Measurements from ENCODE around the gene OBSCN.

Gene OBSCN

DNA sequence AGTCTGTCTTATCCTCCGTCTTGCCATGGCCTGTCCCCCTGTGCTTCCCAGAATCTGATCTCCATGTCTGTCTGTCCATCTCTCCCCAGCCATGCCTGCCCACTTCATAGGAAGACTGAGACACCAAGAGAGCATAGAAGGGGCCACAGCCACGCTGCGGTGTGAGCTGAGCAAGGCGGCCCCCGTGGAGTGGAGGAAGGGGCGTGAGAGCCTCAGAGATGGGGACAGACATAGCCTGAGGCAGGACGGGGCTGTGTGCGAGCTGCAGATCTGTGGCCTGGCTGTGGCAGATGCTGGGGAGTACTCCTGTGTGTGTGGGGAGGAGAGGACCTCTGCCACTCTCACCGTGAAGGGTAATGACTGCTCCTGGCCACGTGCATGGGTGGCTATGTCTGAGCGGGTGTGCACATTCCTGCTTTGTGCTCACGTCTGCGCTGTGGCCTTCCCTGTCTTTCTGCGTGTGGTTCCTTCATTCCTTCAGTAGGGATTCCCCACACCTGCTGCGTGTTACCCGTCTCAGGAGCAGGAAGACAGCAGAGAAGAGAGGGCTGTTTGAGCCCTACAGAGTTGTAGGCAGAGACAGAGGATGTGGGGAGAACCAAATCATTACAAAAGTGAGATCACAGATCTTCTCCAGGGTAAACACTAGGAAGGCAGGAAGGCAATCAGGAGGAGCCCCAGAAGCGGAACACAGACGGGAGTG is 80.8 kb downstream of the OBSCN start:
- DNase-seq (ENCODE audit: low read depth in 1 of 2, low spot score in 1 of 2) = no peak

GRCh38 chr1:228289239-228289849 is 81.5 kb downstream of the OBSCN start:
- no peak for DNase-seq (ENCODE audit: low read depth in 1 of 2, low spot score in 1 of 2)

- DNase-seq (ENCODE audit: low read depth in 1 of 2, low spot score in 1 of 2) = no peak
These were observed 82.4 kb downstream of the OBSCN start for GRCh38 chr1:228289996-228290881.

DNA sequence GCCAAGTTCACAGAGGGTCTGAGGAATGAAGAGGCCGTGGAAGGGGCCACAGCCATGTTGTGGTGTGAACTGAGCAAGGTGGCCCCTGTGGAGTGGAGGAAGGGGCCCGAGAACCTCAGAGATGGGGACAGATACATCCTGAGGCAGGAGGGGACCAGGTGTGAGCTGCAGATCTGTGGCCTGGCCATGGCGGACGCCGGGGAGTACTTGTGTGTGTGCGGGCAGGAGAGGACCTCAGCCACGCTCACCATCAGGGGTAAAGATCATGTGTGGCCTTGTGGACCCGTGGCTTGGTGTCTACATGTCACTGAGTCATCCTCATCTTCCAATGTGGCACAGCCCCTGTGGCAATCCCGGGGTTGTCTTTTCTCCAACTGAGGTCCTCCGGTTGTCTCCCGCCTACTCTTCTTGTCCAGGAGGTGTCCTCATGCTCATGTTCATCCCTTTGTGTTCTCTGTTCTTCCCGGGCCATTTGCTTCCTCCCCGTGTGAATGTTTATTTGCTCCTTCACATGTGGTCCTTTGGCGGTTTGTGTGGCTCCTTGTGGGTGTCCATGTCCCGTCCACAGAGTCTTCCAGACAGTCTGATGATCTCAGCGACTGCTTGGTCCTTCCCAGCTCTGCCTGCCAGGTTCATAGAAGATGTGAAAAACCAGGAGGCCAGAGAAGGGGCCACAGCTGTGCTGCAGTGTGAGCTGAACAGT is 84.2 kb downstream of the OBSCN start:
- no peak for DNase-seq (ENCODE audit: low read depth in 1 of 2, low spot score in 1 of 2)

DNA sequence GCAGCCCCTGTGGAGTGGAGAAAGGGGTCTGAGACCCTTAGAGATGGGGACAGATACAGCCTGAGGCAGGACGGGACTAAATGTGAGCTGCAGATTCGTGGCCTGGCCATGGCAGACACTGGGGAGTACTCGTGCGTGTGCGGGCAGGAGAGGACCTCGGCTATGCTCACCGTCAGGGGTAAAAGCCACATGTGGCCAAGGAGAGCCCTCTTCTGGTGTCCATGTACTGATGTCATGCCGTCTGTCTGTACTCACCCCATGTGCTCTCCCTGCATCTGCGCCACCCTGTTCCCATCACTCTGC is 84.7 kb downstream of the OBSCN start:
- no peak for DNase-seq (ENCODE audit: low read depth in 1 of 2, low spot score in 1 of 2)

DNA sequence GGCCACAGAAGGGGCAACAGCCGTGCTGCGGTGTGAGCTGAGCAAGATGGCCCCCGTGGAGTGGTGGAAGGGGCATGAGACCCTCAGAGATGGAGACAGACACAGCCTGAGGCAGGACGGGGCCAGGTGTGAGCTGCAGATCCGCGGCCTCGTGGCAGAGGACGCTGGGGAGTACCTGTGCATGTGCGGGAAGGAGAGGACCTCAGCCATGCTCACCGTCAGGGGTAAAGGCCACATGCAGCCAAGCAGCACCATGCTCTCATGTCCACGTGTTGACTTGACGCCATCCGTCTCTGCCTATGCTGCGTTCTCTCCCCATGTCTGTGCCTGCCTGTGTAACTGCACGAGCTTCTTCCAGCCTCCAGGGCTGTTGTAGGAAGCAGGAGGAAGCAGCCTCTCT is 85.5 kb downstream of the OBSCN start:
- no peak for DNase-seq (ENCODE audit: low read depth in 1 of 2, low spot score in 1 of 2)

DNA sequence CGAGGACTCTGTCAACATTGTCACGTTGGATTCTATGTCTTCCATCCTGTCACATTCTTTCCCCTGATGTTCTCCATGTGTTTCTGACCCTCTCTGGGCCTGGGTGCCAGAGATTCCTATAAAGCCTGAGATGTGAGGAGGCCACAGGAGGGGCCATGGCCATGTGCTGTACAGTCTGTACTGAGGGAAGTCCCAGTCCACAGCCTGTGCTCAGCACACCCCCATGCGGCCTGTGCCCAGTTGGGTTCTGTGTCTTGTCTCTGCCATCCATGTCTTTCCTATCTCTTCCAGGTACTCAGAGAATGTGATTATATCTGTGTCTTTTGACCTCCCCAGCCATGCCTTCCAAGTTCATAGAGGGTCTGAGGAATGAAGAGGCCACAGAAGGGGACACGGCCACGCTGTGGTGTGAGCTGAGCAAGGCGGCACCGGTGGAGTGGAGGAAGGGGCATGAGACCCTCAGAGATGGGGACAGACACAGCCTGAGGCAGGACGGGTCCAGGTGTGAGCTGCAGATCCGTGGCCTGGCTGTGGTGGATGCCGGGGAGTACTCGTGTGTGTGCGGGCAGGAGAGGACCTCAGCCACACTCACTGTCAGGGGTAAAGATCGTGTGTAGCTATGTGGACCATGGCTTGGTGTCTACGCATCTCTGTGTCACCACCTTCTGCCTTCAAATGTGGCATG is 86.1 kb downstream of the OBSCN start:
- DNase-seq (ENCODE audit: low read depth in 1 of 2, low spot score in 1 of 2) = no peak

DNA sequence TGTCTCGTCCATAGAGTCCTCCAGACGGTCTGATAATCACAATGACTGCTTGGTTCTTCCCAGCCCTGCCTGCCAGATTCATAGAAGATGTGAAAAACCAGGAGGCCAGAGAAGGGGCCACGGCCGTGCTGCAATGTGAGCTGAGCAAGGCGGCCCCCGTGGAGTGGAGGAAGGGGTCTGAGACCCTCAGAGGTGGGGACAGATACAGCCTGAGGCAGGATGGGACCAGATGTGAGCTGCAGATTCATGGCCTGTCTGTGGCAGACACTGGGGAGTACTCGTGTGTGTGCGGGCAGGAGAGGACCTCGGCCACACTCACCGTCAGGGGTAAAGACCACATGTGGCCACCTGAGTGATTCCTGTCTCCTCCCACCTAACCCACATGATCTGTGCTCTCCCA is 86.9 kb downstream of the OBSCN start:
- DNase-seq (ENCODE audit: low read depth in 1 of 2, low spot score in 1 of 2) = no peak

GRCh38 chr1:228295201-228295600 is 87.4 kb downstream of the OBSCN start:
- no peak for DNase-seq (ENCODE audit: low read depth in 1 of 2, low spot score in 1 of 2)

DNA sequence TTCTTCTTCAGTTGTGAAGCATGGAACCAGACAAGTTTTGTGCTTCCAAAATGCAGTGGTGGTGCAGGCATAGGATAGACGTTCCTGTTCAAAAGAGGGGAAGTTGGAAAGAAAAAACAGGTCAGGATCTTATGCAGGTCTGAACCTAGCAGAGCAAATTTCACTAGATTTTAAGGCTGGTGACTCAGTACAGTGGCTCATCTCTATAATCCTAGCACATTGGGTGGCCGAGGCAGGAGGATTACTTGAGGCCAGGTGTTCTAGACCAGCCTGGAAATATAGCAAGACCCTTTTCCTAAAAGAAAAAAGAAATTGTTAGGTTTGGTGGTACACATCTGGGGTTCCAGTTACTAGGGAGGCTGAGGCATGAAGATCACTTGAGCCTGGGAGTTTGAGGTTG is 88.1 kb downstream of the OBSCN start:
- DNase-seq (ENCODE audit: low read depth in 1 of 2, low spot score in 1 of 2) = no peak

GRCh38 chr1:228297242-228297641 is 89.4 kb downstream of the OBSCN start:
- no peak for DNase-seq (ENCODE audit: low read depth in 1 of 2, low spot score in 1 of 2)

GRCh38 chr1:228297822-228298221 is 90.0 kb downstream of the OBSCN start:
- no peak for DNase-seq (ENCODE audit: low read depth in 1 of 2, low spot score in 1 of 2)

DNA sequence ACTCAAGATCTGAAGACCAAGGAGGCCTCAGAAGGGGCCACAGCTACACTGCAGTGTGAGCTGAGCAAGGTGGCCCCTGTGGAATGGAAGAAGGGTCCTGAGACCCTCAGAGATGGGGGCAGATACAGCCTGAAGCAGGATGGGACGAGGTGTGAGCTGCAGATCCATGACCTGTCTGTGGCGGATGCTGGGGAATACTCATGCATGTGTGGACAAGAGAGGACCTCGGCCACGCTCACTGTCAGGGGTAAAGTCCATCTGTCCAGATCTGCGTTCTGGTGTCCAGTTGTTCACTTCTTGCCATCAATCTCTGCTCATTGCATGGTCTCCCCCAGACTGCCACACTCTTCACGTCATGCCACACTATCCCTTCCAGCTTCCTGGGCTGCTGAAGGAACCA is 90.6 kb downstream of the OBSCN start:
- no peak for DNase-seq (ENCODE audit: low read depth in 1 of 2, low spot score in 1 of 2)

- DNase-seq (ENCODE audit: low read depth in 1 of 2, low spot score in 1 of 2) = no peak
These were observed 91.4 kb downstream of the OBSCN start for GRCh38 chr1:228299211-228299610.

DNA sequence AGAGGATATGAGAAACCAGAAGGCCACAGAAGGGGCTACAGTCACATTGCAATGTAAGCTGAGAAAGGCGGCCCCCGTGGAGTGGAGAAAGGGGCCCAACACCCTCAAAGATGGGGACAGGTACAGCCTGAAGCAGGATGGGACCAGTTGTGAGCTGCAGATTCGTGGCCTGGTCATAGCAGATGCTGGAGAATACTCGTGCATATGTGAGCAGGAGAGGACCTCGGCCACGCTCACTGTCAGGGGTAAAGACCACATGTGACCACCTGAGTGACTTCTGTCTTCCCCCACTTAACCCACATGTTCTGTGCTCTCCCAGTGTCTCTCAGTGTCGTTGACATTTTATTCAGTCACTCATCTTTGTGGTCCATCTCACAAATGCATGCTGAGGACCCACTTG is 92.1 kb downstream of the OBSCN start:
- no peak for DNase-seq (ENCODE audit: low read depth in 1 of 2, low spot score in 1 of 2)

DNA sequence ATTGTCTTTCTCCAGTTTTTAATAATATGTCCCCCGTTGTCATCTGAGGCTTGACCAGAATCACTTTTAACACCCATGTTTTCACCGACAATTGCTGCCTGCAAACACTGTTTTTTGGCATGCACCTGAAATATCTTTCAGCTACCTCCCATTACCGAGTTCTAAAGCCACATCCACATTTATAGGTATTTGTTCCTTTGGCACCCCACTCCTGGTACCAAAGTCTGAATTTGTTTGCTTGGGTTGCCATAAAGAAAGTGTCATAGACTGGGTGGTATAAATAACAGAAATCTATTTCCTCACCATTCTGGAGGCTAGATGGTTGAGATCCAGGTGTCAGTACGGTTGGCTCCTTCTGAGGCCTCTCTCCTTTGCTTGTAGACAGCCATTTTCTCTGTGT is 94.2 kb downstream of the OBSCN start:
- DNase-seq (ENCODE audit: low read depth in 1 of 2, low spot score in 1 of 2) = no peak

GRCh38 chr1:228303596-228303995 is 95.8 kb downstream of the OBSCN start:
- DNase-seq (ENCODE audit: low read depth in 1 of 2, low spot score in 1 of 2) = no peak

DNA sequence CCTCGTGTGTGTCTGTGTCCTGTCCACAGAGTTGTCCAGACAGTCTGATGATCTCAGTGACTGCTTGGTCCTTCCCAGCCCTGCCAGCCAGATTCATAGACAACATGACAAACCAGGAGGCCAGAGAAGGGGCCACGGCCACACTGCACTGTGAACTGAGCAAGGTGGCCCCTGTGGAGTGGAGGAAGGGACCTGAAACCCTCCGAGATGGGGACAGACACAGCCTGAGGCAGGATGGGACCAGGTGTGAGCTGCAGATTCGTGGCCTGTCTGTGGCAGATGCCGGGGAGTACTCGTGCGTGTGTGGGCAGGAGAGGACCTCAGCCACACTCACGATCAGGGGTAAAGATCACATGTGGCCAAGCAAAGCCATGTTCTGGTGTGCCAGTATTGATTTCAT is 96.4 kb downstream of the OBSCN start:
- no peak for DNase-seq (ENCODE audit: low read depth in 1 of 2, low spot score in 1 of 2)

GRCh38 chr1:228304766-228305395 is 97.0 kb downstream of the OBSCN start:
- no peak for DNase-seq (ENCODE audit: low read depth in 1 of 2, low spot score in 1 of 2)

DNA sequence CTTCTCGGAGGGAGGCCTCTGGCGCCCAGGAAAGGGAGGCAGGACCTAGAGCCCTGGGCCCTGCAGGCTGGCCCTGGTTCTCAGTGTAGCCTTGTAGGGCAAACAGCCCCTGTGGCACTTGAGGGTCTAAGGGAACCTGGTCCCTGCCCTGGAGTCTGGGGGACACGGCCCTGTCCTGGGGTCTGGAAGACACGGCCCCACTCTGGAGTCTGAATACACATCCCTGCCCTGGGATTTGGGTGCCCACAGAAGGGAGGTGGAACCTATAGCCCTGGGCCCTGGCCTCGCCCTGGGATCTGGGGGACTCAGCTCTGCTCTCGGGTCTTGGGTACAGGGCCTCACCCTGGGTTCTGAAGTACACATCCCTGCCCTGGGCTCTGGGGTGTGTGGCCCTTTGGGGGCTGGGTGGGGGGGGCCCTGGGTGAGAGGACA is 97.9 kb downstream of the OBSCN start:
- no peak for DNase-seq (ENCODE audit: low read depth in 1 of 2, low spot score in 1 of 2)

Data from activated CD4-positive, alpha-beta T cell treated with anti-CD3 and anti-CD28 coated beads, Interleukin-2, amount 50 U/mL, for 24 hours (primary cell).